ENCODE measurements around the gene KCNS3. TPM values are rescaled to one million over a fixed set of nuclear protein-coding genes. Genes with fewer than 3 reads are reported as not detected.

KCNS3 gene
- total RNA-seq, 4 donors from 2014 or later, result 16.2 to 34.8 (median 22.6) TPM

DNA sequence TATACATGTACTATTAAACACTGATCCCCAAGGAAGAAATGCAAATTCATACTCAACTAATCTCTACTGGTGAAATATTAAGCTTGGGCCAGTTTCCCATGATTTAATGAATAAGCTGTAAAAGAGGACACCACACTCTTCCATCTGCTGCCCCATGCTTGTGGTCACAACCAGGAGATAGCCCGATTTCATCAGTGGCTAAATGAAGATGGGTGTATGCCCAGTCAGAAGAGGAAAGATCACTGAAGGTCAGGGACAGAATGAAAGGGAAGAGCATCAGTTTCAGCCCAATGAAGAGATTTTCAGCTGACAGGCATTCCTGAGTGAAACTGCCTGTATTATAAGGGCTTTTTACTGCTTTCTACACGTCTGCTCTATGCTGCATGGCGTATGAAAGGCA is 103.5 kb downstream of the KCNS3 start:
- TF ChIP-seq EP300 (IDR thresholded peaks at IDR 0.05), result no peak
- TF ChIP-seq POLR2AphosphoS5 (IDR thresholded peaks at IDR 0.05), result no peak
- TF ChIP-seq, protein P1, sequence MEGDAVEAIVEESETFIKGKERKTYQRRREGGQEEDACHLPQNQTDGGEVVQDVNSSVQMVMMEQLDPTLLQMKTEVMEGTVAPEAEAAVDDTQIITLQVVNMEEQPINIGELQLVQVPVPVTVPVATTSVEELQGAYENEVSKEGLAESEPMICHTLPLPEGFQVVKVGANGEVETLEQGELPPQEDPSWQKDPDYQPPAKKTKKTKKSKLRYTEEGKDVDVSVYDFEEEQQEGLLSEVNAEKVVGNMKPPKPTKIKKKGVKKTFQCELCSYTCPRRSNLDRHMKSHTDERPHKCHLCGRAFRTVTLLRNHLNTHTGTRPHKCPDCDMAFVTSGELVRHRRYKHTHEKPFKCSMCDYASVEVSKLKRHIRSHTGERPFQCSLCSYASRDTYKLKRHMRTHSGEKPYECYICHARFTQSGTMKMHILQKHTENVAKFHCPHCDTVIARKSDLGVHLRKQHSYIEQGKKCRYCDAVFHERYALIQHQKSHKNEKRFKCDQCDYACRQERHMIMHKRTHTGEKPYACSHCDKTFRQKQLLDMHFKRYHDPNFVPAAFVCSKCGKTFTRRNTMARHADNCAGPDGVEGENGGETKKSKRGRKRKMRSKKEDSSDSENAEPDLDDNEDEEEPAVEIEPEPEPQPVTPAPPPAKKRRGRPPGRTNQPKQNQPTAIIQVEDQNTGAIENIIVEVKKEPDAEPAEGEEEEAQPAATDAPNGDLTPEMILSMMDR (IDR thresholded peaks at IDR 0.05), result no peak
- TF ChIP-seq POLR2A (IDR thresholded peaks at IDR 0.05), result no peak
- no peak overlapping the region for H3K27ac ChIP-seq
- no peak for DNase-seq (ENCODE audit: low spot score in 2 of 2)
- no peaks in the 10 kb centered on the region for H3K36me3 ChIP-seq
- H3K4me1 ChIP-seq, result peaks cover 7% of the 10 kb centered on the region
- no peaks in the 10 kb centered on the region for H3K9me3 ChIP-seq
- no peaks in the 10 kb centered on the region for H3K27me3 ChIP-seq
- no peak overlapping the region for H3K4me3 ChIP-seq
- WGBS, result 80% methylated on average over 3 of the region's 3 CpGs

Other genes starting within 250 kb of the KCNS3 start
- gene SMC6, start 124.9 kb upstream of the KCNS3 start, total RNA-seq, result 10 to 100 TPM; 22.5 to 34.0 (median 26.9) TPM
- gene GEN1, start 124.5 kb upstream of the KCNS3 start, total RNA-seq, result 10 to 100 TPM in 3 of 4 donors, 1 to 10 TPM in 1; 8.9 to 15.2 (median 11.6) TPM
- gene MSGN1, start 62.2 kb upstream of the KCNS3 start, total RNA-seq, result not detected

Measured in suprapubic skin (tissue), 4 donors.